ENCODE measurements around the gene STK11IP.

The STK11IP gene

DNA sequence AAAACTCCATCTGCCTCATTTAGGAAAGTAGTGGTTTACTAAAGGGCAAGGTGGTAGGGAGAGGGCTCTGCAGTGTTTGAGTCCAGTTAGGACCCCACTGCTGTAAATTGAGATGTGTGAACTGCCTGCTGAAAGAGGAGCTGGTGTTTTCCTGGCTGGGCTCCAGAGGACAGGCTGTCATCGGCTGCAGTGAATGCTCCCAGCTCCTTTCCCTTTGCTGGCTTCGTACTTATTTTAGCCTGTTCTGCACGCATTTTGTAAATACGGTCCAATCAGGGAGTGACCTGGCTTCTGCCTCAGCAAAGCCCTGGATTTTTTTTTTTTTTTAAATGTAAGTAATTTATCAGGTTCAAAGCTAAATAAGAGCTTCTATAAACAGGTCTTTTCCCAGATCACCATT, 67.3 kb downstream of the STK11IP start:
- TF ChIP-seq SIN3A (IDR thresholded peaks at IDR 0.05; ENCODE audit: borderline replicate concordance, insufficient read depth, low read length) (no peak), POLR2AphosphoS5 (IDR thresholded peaks at IDR 0.05; ENCODE audit: low read depth, low read length) (no peak), TAF1 (IDR thresholded peaks at IDR 0.05; ENCODE audit: borderline replicate concordance, insufficient read depth, low read length) (no peak), FOXP2 (optimal IDR thresholded peaks at IDR 0.05; ENCODE audit: borderline replicate concordance, extremely low read depth, extremely low read length, insufficient read depth) (no peak)
- TF ChIP-seq, protein P1, sequence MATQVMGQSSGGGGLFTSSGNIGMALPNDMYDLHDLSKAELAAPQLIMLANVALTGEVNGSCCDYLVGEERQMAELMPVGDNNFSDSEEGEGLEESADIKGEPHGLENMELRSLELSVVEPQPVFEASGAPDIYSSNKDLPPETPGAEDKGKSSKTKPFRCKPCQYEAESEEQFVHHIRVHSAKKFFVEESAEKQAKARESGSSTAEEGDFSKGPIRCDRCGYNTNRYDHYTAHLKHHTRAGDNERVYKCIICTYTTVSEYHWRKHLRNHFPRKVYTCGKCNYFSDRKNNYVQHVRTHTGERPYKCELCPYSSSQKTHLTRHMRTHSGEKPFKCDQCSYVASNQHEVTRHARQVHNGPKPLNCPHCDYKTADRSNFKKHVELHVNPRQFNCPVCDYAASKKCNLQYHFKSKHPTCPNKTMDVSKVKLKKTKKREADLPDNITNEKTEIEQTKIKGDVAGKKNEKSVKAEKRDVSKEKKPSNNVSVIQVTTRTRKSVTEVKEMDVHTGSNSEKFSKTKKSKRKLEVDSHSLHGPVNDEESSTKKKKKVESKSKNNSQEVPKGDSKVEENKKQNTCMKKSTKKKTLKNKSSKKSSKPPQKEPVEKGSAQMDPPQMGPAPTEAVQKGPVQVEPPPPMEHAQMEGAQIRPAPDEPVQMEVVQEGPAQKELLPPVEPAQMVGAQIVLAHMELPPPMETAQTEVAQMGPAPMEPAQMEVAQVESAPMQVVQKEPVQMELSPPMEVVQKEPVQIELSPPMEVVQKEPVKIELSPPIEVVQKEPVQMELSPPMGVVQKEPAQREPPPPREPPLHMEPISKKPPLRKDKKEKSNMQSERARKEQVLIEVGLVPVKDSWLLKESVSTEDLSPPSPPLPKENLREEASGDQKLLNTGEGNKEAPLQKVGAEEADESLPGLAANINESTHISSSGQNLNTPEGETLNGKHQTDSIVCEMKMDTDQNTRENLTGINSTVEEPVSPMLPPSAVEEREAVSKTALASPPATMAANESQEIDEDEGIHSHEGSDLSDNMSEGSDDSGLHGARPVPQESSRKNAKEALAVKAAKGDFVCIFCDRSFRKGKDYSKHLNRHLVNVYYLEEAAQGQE (IDR thresholded peaks at IDR 0.05; ENCODE audit: insufficient read depth in 1 of 2, low read depth in 2 of 2, low read length in 2 of 2), result no peak

DNA sequence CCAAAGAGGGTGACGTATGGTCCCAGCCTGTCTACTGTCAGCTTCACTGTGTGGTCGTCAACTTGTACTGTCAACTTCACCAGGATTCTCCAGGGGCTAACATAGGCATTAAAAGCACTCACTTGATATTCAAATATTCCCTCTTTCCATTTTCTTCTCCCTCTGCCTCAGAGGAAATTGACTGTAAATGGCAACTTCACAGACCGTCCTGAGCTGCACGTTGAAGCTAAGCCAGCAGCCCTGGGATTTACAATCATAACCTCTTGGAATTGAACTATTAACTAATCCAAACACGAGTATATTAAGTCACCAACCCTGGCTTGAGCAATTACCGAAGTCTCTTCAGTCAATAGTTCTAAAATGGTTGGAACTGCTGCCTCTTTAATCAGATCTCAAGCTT, 68.3 kb downstream of the STK11IP start:
- TF ChIP-seq SIN3A (IDR thresholded peaks at IDR 0.05; ENCODE audit: borderline replicate concordance, insufficient read depth, low read length), result no peak
- TF ChIP-seq, protein P1 (IDR thresholded peaks at IDR 0.05; ENCODE audit: insufficient read depth in 1 of 2, low read depth in 2 of 2, low read length in 2 of 2), result no peak

Data from PFSK-1 (cell line).